CD4-positive, alpha-beta T cell treated with Interferon gamma for 1 hour (primary cell): ENCODE results near the gene TIAM2.
"Not testable (repeated sequence)": the region's sequence is repeated elsewhere in the genome, so short reads cannot be mapped to it uniquely, and the experiment has no call there.

Experiments used
- DNase-seq: peaks from one replicate; pipeline ENCODE4 v3.0.0-alpha.2; 2020

Gene TIAM2

DNA sequence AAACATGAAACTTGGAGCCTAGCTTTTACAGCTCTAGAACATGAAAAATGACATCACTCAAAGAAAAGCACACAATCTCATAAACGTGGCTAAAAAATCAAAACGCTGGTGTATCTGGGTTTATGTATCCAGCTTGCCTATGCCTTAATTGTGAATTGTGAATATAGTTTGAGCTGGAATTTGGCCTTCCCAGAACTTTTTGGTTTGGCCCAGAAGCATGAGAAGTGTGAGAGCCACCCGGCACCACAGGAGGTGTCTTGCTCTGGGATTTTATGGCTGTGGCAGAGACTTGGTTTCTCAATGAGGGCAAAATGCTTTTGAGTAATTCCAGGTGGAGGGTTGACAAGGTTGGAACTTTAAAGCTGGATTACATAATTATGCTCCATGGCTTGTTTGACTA is 69.2 kb downstream of the TIAM2 start:
- DNase-seq: no peak

- DNase-seq: no peak
Measured at GRCh38 chr6:155066361-155066760, 71.2 kb downstream of the TIAM2 start.

GRCh38 chr6:155066921-155067680 is 72.0 kb downstream of the TIAM2 start:
- DNase-seq: no peak

DNA sequence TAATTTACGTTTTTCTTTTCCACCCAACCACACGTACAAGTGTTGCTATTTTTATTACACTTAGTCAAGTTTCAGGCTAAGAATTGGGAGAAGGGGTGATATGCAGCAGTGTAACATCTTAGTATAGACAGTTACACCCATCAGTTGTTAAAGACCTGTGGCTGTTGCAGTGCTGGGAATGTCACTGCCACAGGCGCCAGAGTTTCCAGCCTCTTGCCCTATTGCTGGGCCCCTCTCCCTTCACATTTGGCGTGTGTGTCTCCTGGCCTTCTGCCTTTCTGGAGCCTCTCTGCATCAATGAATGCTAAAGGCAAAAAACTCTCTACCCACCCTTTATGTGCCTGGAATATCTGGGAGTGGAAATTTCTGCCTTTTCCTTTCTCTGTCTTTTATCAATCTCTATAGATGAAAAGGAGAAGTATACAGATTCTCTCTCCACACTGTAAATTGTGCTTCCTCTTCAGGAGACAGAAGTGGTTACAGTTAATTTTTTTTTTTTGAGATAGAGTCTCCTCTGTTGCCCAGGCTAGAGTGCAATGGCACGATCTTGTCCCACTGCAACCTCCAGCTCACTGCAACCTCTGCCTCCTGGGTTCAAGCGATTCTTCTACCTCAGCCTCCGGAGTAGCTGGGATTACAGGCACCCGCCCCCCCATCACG is 73.0 kb downstream of the TIAM2 start:
- DNase-seq: no peak

DNA sequence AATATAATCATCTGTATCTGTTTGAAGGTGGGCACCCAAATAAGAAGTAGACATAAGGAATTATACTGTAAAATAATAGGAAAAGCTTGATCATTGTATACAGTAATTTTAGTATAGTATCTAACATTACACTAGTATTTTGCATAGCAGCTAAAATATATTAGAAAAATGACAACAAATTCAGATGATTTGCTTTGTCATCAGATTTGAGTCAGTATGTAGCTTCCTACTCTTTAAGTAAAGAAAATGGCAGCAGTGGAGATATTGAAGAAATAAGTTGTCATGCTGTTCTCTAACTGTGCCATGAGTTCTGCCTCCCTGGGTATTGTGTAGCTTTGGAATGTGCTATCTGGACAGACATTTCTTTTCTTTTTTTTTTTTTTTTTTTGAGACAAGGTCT is 74.4 kb downstream of the TIAM2 start:
- no peak for DNase-seq

DNA sequence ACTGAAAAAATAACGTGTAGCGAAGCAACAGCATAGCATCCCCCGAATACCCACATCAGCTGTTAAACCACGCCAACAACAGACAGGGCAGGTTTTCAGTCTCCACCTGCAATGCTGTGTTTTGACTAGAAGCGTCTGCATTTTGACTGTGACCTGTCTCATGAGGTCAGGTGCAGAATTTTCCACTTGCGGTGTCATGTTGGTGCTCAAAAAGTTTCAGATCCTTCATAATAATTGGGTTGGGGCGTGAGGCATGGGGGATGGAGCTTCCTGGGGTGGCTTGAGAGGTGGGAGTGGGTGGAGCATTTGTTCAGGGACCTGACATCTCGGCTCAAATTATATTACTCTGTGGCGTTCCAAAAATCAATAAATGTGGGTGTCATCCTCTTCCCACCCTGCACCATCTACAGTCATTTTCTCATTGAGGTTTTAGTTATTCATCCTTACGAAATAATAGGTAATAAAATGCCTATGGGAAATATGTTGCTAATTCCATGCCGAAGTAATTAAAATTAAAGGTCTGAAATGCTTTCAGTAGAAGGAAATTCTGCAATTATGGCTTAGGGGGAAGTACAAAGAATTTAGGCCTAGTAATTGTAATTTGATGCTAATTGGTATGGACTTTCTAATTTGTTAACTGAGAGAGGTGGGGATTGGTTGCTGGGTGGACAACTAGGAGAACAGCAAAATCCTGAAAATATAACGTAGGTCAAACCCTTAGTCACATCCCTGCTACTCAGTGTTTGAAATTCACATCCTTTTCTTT is 81.0 kb downstream of the TIAM2 start:
- no peak for DNase-seq

DNA sequence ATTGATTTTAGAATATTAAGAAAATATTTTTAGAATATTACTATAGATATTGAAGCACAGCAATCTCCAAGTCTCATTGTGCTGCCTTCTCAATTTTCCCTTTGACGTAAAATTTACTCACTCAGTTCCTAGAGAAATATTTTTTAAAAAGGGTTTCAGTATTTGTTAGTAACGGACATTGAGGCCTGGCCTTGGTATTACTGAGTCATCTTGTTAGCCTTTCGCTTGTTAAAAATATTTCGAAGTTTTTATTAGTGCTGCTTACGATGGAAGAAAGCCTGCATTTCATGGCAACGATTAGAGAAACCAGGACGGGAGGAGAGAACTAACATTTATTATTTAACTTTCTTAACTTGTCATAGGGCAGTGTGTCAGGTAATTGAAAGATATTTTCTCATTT is 82.2 kb downstream of the TIAM2 start:
- DNase-seq: no peak

DNA sequence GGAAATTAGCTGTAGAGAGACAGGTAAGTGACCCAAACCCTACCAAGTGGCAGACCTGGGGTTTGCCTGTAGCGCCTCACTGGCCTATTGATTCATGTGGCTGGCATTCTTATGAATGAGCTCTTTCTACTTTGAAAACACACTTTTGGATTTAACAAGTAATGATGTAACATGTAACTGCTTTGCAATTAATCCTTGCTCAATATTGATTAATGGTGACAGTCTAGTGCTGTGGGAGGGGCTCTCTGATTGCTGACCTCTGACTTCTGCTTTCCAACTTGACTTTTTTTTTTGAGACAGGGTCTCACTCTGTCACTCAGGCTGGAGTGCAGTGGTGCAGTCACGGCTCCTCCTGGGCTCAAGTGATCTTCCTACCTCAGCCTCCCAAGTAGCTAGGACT is 82.7 kb downstream of the TIAM2 start:
- DNase-seq: no peak

DNA sequence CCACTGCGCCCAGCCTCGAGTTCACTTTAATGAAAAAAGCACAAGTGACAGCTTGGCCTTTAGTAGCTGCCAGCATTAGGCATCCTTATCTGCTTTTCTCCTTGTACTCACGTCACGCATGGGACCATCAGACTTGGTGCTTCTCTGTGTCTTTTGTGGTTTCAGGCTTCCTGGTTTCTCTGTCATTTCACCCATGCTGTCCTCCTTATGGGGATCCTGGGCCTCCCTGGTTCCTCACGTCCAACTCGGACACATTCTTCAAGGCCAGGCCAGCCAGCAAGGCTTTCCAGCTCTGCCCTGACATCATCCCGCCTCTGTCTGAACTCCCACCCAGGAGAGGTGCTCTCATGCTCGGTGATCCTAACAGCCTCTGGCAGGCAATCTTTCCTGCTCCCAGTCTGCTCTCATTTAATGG is 83.2 kb downstream of the TIAM2 start:
- DNase-seq: no peak

GRCh38 chr6:155079985-155080452 is 84.9 kb downstream of the TIAM2 start:
- DNase-seq: no peak

DNA sequence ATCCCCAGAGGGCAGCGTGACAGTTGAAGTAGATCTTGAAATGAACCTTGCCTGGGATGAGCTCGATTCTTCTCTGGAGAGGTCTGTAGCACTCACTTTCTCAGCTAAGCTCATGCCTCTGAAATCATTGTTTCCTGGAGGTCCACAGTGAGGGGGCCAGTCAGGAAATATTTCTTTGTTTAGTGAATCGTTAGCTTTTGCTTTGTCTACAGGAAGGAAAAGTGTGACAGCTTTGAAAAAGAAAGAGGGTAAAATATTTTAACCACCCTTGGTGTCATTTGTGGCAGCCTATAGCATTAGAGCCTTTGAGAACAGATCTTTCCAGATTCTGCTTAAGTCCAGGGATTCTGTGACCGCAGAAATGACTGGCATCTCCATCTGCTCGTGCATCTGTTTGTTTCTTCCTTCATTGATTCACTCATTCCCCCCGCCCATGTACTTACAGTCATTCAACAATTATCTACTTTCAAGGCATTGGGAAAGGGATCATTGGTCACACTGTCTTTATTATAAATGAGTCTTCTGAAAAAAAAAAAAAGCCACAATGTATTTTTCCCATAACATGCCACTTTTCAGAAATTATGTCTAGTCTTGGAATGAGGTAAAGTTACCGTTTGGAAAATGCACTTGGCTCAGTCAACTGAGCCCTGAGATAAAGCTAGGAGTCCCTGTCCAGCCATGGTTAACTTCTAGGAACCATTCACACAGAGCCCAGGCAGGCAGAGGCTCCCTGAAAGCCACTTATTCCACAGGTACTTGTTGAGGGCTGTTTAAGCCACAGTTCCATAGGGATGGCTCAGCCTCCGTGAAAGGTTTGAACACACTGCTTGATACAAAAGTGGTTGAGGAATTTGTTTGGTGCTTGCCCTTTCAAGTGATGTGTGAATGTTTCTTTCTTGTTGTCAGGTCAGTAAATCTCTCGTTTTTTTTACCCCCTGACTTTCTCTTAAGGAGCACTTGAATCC is 86.0 kb downstream of the TIAM2 start:
- no peak for DNase-seq

GRCh38 chr6:155084431-155085123 is 89.5 kb downstream of the TIAM2 start:
- DNase-seq: no peak

GRCh38 chr6:155085582-155086257 is 90.6 kb downstream of the TIAM2 start:
- DNase-seq: no peak

- DNase-seq: no peak
Measured at GRCh38 chr6:155088856-155089255, 93.7 kb downstream of the TIAM2 start.

- no peak for DNase-seq
Measured at GRCh38 chr6:155089746-155090145, 94.6 kb downstream of the TIAM2 start.

DNA sequence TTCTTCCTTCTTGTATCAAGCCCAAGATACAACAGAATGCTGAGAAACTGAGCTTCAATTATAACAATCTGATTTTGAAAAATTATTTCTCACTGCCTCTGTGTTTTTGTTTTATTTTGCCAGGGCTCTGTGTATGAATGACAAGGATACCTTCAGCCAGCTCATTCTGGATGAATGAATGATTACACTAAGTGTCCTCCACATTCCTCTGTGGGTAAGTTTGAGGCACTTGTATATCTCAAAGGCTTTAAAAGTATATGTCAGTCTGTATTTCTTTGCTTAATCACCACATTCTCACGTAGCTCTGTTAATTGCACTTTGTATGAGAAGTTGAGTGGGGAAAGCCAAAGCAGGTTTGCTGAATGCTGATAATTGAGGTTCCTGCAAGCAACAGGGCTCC is 95.1 kb downstream of the TIAM2 start:
- DNase-seq: no peak

DNA sequence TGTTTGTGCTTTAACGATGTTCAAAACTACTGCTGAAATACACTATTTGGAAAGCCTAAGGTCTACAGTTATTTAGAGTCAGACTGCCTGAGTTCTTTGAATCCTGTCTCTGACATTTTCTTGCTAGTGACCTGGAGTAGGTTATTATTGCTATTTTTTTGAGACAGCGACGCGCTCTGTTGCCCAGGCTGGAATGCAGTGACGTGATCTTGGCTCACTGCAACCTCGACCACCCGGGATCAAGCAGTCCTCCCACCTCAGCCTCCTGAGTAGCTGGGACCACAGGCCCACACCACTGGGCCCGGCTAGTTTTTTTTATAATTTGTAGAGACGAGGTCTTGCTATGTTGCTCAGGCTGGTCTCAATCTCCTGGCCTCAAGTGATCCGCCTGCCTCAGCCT is 96.6 kb downstream of the TIAM2 start:
- DNase-seq: no peak

GRCh38 chr6:155093430-155093829 is 98.3 kb downstream of the TIAM2 start:
- DNase-seq: no peak

- DNase-seq: no peak
Measured at GRCh38 chr6:155100087-155100486, 105.0 kb downstream of the TIAM2 start.

DNA sequence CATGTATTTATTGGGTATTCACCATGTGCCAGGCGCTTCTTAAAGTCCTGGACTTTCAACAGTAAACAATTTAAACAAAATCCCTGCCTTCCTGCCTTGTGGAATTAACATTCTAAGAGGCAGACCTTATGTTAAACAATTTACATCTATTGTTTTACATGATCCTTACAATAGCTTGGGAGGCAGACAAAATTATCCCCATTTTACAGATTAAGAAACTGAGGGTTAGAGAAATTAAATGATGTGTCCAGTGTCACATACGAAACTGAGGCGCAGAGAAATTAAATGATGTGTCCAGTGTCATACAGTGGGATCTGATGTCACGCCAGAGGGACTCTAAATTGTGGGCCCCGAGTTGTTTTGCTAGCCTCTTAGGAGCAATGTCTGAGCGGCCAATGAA is 105.5 kb downstream of the TIAM2 start:
- no peak for DNase-seq

GRCh38 chr6:155103083-155103645 is 108.0 kb downstream of the TIAM2 start:
- DNase-seq: not testable (repeated sequence)
